ENCODE results near the gene SERHL2. TPM values are rescaled to one million over a fixed set of nuclear protein-coding genes. Genes with fewer than 3 reads are reported as not detected.
"Not testable (repeated sequence)": the region's sequence is repeated elsewhere in the genome, so short reads cannot be mapped to it uniquely, and the experiment has no call there.

The SERHL2 gene
- polyA plus RNA-seq, 3 donors = 0.20 to 0.60 (median 0.24) TPM

DNA sequence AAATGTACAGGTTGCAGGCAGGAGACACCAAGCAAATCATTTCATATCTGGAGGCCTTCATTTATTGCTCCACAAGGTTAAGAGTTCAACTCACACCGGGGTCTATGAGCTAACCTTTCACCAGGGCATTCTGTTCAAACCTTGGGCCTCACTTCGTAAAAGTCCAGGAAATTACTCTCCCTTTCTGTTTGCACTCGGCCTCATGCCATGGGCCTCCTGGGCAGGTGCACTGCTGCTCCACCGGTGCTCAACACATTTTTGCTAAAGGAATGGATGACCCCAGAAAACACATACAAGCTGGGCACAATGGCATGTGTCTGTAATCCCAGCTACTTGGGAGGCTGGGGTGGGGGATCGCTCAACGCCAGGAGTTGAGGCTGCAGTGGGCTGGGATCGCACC is 17.6 kb upstream of the SERHL2 start:
- Mint-ChIP-seq H3K36me3 (no peaks in the 10 kb centered on the region), H3K4me1 (peaks cover 37% of the 10 kb centered on the region), H3K4me3 (no peak overlapping the region), H3K9me3 (no peaks in the 10 kb centered on the region), H3K27me3 (ENCODE audit: low read depth in 3 of 3) (peaks cover 2 to 8% (median 5%) of the 10 kb centered on the region in 3 donors), H3K27ac (peak overlapping the region in 1 of 7 donors; percentile 39)
- TF ChIP-seq, protein P1, sequence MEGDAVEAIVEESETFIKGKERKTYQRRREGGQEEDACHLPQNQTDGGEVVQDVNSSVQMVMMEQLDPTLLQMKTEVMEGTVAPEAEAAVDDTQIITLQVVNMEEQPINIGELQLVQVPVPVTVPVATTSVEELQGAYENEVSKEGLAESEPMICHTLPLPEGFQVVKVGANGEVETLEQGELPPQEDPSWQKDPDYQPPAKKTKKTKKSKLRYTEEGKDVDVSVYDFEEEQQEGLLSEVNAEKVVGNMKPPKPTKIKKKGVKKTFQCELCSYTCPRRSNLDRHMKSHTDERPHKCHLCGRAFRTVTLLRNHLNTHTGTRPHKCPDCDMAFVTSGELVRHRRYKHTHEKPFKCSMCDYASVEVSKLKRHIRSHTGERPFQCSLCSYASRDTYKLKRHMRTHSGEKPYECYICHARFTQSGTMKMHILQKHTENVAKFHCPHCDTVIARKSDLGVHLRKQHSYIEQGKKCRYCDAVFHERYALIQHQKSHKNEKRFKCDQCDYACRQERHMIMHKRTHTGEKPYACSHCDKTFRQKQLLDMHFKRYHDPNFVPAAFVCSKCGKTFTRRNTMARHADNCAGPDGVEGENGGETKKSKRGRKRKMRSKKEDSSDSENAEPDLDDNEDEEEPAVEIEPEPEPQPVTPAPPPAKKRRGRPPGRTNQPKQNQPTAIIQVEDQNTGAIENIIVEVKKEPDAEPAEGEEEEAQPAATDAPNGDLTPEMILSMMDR (IDR thresholded peaks at IDR 0.05) = no peak
- Histone ChIP-seq H3K4me1 (ENCODE audit: control insufficient read depth in 1 of 2, insufficient read depth in 2 of 2, low read length in 2 of 2) (peaks cover 15 to 20% of the 10 kb centered on the region in 2 donors), H3K4me3 (replicated peaks in 1 of 3; ENCODE audit: low read depth in 2 of 3, low read length in 3 of 3) (no peak overlapping the region), H3K4me2 (replicated peaks; ENCODE audit: extremely low read depth, low read length, poor library complexity, severe bottlenecking) (no peak overlapping the region), H3K9me3 (replicated peaks in 1 of 2; ENCODE audit: control insufficient read depth in 1 of 2, insufficient read depth in 1 of 2, low read length in 2 of 2) (no peaks in the 10 kb centered on the region), H3K27me3 (ENCODE audit: control insufficient read depth in 2 of 2, insufficient read depth in 2 of 2, low read length in 2 of 2) (no peaks in the 10 kb centered on the region), H3K36me3 (replicated peaks in 1 of 2; ENCODE audit: control insufficient read depth in 1 of 2, insufficient read depth in 2 of 2, low read length in 2 of 2) (no peaks in the 10 kb centered on the region), H3K79me2 (ENCODE audit: insufficient read depth, low read length) (no peaks in the 10 kb centered on the region), H2AFZ (ENCODE audit: insufficient read depth, low read depth, low read length, poor library complexity, severe bottlenecking) (no peak overlapping the region), H4K20me1 (ENCODE audit: insufficient read depth, low read length) (no peaks in the 10 kb centered on the region), H3K9ac (ENCODE audit: insufficient read depth, low read length, poor library complexity, severe bottlenecking) (no peak overlapping the region), H3K27ac (ENCODE audit: low read depth in 1 of 2, low read length in 2 of 2) (no peak overlapping the region)
- WGBS (ENCODE audit: insufficient coverage) = 97% methylated on average over 6 of the region's 7 CpGs
- intact Hi-C loops (cut with micrococcal nuclease) = no loop called here
- no peak for DNase-seq

DNA sequence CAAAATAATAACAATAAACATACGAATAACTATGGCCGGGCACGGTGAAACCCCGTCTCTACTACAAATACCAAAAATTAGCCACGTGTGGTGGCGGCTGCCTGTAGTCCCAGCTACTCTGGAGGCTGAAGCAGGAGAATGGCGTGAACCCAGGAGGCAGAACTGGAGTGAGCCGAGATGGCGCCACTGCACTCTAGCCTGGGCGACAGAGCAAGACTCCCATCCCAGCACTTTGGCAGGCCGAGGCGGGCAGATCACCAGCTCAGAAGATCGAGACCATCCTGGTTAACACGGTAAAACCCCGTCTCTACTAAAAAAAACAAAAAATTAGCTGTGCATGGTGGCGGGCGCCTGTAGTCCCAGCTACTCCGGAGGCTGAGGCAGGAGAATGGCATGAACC is 17.1 kb upstream of the SERHL2 start:
- WGBS (ENCODE audit: insufficient coverage) = 97% methylated on average over 18 of the region's 18 CpGs
- peaks cover 37% of the 10 kb centered on the region for H3K4me1 Mint-ChIP-seq

DNA sequence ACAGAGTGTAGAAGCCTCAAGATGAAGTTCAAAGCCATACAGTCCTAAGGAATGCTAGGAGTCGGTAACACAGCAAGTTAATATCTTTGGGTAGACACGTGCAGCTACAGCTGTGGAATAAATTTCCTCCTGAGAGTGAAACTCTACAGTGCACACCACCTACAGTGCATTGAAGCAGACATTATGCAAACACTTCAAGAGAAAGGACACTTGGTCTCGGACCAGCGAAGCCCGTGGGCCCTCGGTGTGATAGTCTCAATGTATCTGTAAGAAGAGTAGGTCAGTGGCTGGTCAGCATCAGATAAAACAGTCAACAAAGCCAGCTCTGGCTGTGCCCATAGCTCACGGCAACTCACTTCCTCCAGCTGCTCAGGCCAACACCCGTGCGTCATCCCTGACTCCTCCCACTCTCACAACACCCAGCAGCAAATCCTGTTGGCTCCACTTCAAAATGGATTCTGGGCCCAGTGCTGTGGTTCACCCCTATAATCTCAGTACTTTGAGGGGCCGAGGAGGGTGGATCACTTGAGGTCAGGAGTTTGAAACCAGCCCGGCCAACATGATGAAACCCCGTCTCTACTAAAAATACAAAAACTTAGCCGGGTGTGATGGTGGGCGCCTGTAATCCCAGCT is 16.4 kb upstream of the SERHL2 start:
- H3K4me3 ChIP-seq (replicated peaks in 1 of 3; ENCODE audit: low read depth in 2 of 3, low read length in 3 of 3) = not testable (repeated sequence)

More for the DNA sequence above, 17.1 kb upstream of the SERHL2 start:
- H3K79me2 ChIP-seq (ENCODE audit: insufficient read depth, low read length); H3K36me3 Mint-ChIP-seq; H3K4me2 ChIP-seq (replicated peaks; ENCODE audit: extremely low read depth, low read length, poor library complexity, severe bottlenecking); H3K4me3 ChIP-seq (replicated peaks in 1 of 3; ENCODE audit: low read depth in 2 of 3, low read length in 3 of 3); H3K9ac ChIP-seq (ENCODE audit: insufficient read depth, low read length, poor library complexity, severe bottlenecking); H4K20me1 ChIP-seq (ENCODE audit: insufficient read depth, low read length); DNase-seq; H3K4me3 Mint-ChIP-seq; H3K9me3 Mint-ChIP-seq; H3K27me3 Mint-ChIP-seq (ENCODE audit: low read depth in 3 of 3); H3K9me3 ChIP-seq (replicated peaks in 1 of 2; ENCODE audit: control insufficient read depth in 1 of 2, insufficient read depth in 1 of 2, low read length in 2 of 2); intact Hi-C loops (cut with micrococcal nuclease); H3K27me3 ChIP-seq (ENCODE audit: control insufficient read depth in 2 of 2, insufficient read depth in 2 of 2, low read length in 2 of 2); H3K36me3 ChIP-seq (replicated peaks in 1 of 2; ENCODE audit: control insufficient read depth in 1 of 2, insufficient read depth in 2 of 2, low read length in 2 of 2): not testable (repeated sequence)
- peak overlapping the region; percentile 10 to 74 for H3K27ac ChIP-seq (ENCODE audit: low read depth in 1 of 2, low read length in 2 of 2)
- H3K27ac Mint-ChIP-seq = peak overlapping the region; percentile 35 to 95 (median 88)
- peaks cover 15 to 20% of the 10 kb centered on the region in 2 donors for H3K4me1 ChIP-seq (ENCODE audit: control insufficient read depth in 1 of 2, insufficient read depth in 2 of 2, low read length in 2 of 2)
- H2AFZ ChIP-seq (ENCODE audit: insufficient read depth, low read depth, low read length, poor library complexity, severe bottlenecking) = peak overlapping the region; percentile 72

DNA sequence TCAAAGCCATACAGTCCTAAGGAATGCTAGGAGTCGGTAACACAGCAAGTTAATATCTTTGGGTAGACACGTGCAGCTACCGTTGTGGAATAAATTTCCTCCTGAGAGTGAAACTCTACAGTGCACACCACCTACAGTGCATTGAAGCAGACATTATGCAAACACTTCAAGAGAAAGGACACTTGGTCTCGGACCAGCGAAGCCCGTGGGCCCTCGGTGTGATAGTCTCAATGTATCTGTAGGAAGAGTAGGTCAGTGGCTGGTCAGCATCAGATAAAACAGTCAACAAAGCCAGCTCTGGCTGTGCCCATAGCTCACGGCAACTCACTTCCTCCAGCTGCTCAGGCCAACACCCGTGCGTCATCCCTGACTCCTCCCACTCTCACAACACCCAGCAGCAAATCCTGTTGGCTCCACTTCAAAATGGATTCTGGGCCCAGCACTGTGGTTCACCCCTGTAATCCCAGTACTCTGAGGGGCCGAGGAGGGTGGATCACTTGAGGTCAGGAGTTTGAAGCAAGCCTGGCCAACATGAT is 14.5 kb upstream of the SERHL2 start:
- H3K9ac ChIP-seq (ENCODE audit: insufficient read depth, low read length, poor library complexity, severe bottlenecking); H4K20me1 ChIP-seq (ENCODE audit: insufficient read depth, low read length); H3K4me3 ChIP-seq (replicated peaks in 1 of 3; ENCODE audit: low read depth in 2 of 3, low read length in 3 of 3); H3K79me2 ChIP-seq (ENCODE audit: insufficient read depth, low read length); H3K9me3 ChIP-seq (replicated peaks in 1 of 2; ENCODE audit: control insufficient read depth in 1 of 2, insufficient read depth in 1 of 2, low read length in 2 of 2); H3K27me3 ChIP-seq (ENCODE audit: control insufficient read depth in 2 of 2, insufficient read depth in 2 of 2, low read length in 2 of 2); H3K9me3 Mint-ChIP-seq; H3K36me3 Mint-ChIP-seq; H3K36me3 ChIP-seq (replicated peaks in 1 of 2; ENCODE audit: control insufficient read depth in 1 of 2, insufficient read depth in 2 of 2, low read length in 2 of 2); H3K27me3 Mint-ChIP-seq (ENCODE audit: low read depth in 3 of 3); intact Hi-C loops (cut with micrococcal nuclease); H3K4me2 ChIP-seq (replicated peaks; ENCODE audit: extremely low read depth, low read length, poor library complexity, severe bottlenecking); H3K4me3 Mint-ChIP-seq: not testable (repeated sequence)
- Mint-ChIP-seq H3K27ac (peak overlapping the region in 6 of 7 donors; percentile 83 to 94 (median 90)), H3K4me1 (peaks cover 27% of the 10 kb centered on the region)
- WGBS (ENCODE audit: insufficient coverage) = no CpG with 5 or more reads among the region's 11 CpGs
- peak in 2 of 3 donors; percentile 18 to 23 for DNase-seq
- peaks cover 15 to 20% of the 10 kb centered on the region in 2 donors for H3K4me1 ChIP-seq (ENCODE audit: control insufficient read depth in 1 of 2, insufficient read depth in 2 of 2, low read length in 2 of 2)
- peak overlapping the region; percentile 75 for H2AFZ ChIP-seq (ENCODE audit: insufficient read depth, low read depth, low read length, poor library complexity, severe bottlenecking)
- H3K27ac ChIP-seq (ENCODE audit: low read depth in 1 of 2, low read length in 2 of 2) = peak overlapping the region in 1 of 2 donors; percentile 75

More for the DNA sequence above, 16.4 kb upstream of the SERHL2 start:
- H3K79me2 ChIP-seq (ENCODE audit: insufficient read depth, low read length); H3K9me3 Mint-ChIP-seq; H3K9me3 ChIP-seq (replicated peaks in 1 of 2; ENCODE audit: control insufficient read depth in 1 of 2, insufficient read depth in 1 of 2, low read length in 2 of 2); H3K4me2 ChIP-seq (replicated peaks; ENCODE audit: extremely low read depth, low read length, poor library complexity, severe bottlenecking); DNase-seq; H3K9ac ChIP-seq (ENCODE audit: insufficient read depth, low read length, poor library complexity, severe bottlenecking); H3K36me3 ChIP-seq (replicated peaks in 1 of 2; ENCODE audit: control insufficient read depth in 1 of 2, insufficient read depth in 2 of 2, low read length in 2 of 2); H3K36me3 Mint-ChIP-seq; intact Hi-C loops (cut with micrococcal nuclease); H4K20me1 ChIP-seq (ENCODE audit: insufficient read depth, low read length); H3K4me3 Mint-ChIP-seq; H3K27me3 Mint-ChIP-seq (ENCODE audit: low read depth in 3 of 3); H3K27me3 ChIP-seq (ENCODE audit: control insufficient read depth in 2 of 2, insufficient read depth in 2 of 2, low read length in 2 of 2): not testable (repeated sequence)
- Mint-ChIP-seq H3K4me1 (peaks cover 37% of the 10 kb centered on the region), H3K27ac (peak overlapping the region; percentile 35 to 95 (median 88))
- Histone ChIP-seq H2AFZ (ENCODE audit: insufficient read depth, low read depth, low read length, poor library complexity, severe bottlenecking) (peak overlapping the region; percentile 72), H3K4me1 (ENCODE audit: control insufficient read depth in 1 of 2, insufficient read depth in 2 of 2, low read length in 2 of 2) (peaks cover 15 to 20% of the 10 kb centered on the region in 2 donors), H3K27ac (ENCODE audit: low read depth in 1 of 2, low read length in 2 of 2) (peak overlapping the region; percentile 10 to 74)
- 67% methylated on average over 3 of the region's 14 CpGs for WGBS (ENCODE audit: insufficient coverage)

All from CD14-positive monocyte (primary cell).